SK-N-SH (cell line): ENCODE measurements around the gene PIMREG. TPM values are rescaled to one million over a fixed set of nuclear protein-coding genes. Genes with fewer than 3 reads are reported as not detected.

Experiments
- CTCF ChIA-PET: fragments of 300-600, 350-600 bp; formaldehyde crosslinking; extraction: SDS; loops from one replicate; lab custom pipeline; 2021; lab: Yijun Ruan, JAX
- POLR2A ChIA-PET: fragments of 350-600 bp; sonication (Branson Sonifier 250); formaldehyde crosslinking; extraction: SDS; loops from one replicate; lab custom pipeline; 2020; ENCODE audit warnings: antibody characterized with exemption, inconsistent platforms; lab: Yijun Ruan, JAX
- DNase-seq: peaks from one replicate; pipeline ENCODE4 v3.0.0; 2012
- H2AFZ ChIP-seq: fragments of 200-600 bp; sonication (generic); 2 replicates; pipeline ENCODE4 v1.8.1; 2016; ENCODE audit warnings: antibody characterized with exemption, mild to moderate bottlenecking, low read depth
- H3F3A ChIP-seq: fragments of 200-600 bp; sonication (generic); replicated peaks from 2 replicates; pipeline ENCODE3; 2016; ENCODE audit warnings: antibody characterized with exemption, mild to moderate bottlenecking; ENCODE audit not compliant: insufficient read depth
- H3K27ac ChIP-seq, 2 experiments: fragments of 200-500 bp in 1 of 2; fragments of 200-600 bp in 1 of 2; sonication (Bioruptor generic) in 1 of 2; sonication (generic), shearing (Covaris generic) in 1 of 2; 2 replicates each; pipeline versions ENCODE4 v1.5.1 to v1.6.1; 2014 to 2016; ENCODE audit warnings: low read depth in 2 of 2, inconsistent platforms in 1 of 2, low read length in 1 of 2, mild to moderate bottlenecking in 1 of 2, mixed read lengths in 1 of 2
- H3K27me3 ChIP-seq: fragments of 200-600 bp; sonication (generic), shearing (Covaris generic); 2 replicates; pipeline ENCODE4 v1.6.1; 2016; ENCODE audit warnings: mixed run types; ENCODE audit not compliant: insufficient read depth
- H3K36me3 ChIP-seq, 2 experiments: fragments of 200-500 bp in 1 of 2; fragments of 200-600 bp in 1 of 2; sonication (Bioruptor generic) in 1 of 2; sonication (generic) in 1 of 2; replicated peaks in 1 of 2; 2 replicates each; pipeline versions ENCODE3 to v1.5.1; 2014 to 2016; ENCODE audit warnings: low read length in 1 of 2, mild to moderate bottlenecking in 1 of 2; ENCODE audit not compliant: insufficient read depth in 2 of 2, control insufficient read depth in 1 of 2
- H3K4me1 ChIP-seq, 2 experiments: fragments of 200-500 bp in 1 of 2; fragments of 200-600 bp in 1 of 2; sonication (Bioruptor generic) in 1 of 2; sonication (generic), shearing (Covaris generic) in 1 of 2; 2 replicates each; pipeline versions ENCODE4 v1.5.1 to v1.6.1; 2014 to 2016; ENCODE audit warnings: low read depth in 1 of 2, low read length in 1 of 2, mixed run types in 1 of 2; ENCODE audit not compliant: insufficient read depth in 2 of 2, control insufficient read depth in 1 of 2
- H3K4me2 ChIP-seq: fragments of 200-600 bp; sonication (generic), shearing (Covaris generic); 2 replicates; pipeline ENCODE4 v1.6.1; 2017; ENCODE audit warnings: mixed run types
- H3K4me3 ChIP-seq, 2 experiments: fragments of 200-500 bp in 1 of 2; fragments of 200-600 bp in 1 of 2; sonication (Bioruptor generic) in 1 of 2; sonication (generic), shearing (Covaris generic) in 1 of 2; 2 replicates each; pipeline versions ENCODE4 v1.5.1 to v1.8.1; 2014 to 2016; ENCODE audit warnings: low read depth in 2 of 2, inconsistent platforms in 1 of 2, low read length in 1 of 2, mild to moderate bottlenecking in 1 of 2, mixed read lengths in 1 of 2, moderate library complexity in 1 of 2
- H3K79me2 ChIP-seq: fragments of 200-600 bp; sonication (generic); 2 replicates; pipeline ENCODE4 v1.8.1; 2017; ENCODE audit warnings: mild to moderate bottlenecking; ENCODE audit not compliant: insufficient read depth
- H3K9ac ChIP-seq: fragments of 200-600 bp; sonication (generic); 2 replicates; pipeline ENCODE4 v1.6.1; 2017; ENCODE audit warnings: mixed run types
- H3K9me2 ChIP-seq: fragments of 200-600 bp; sonication (generic); 2 replicates; pipeline ENCODE4 v1.6.1; 2017; ENCODE audit warnings: mixed run types
- H3K9me3 ChIP-seq: fragments of 200-600 bp; sonication (generic); 2 replicates; pipeline ENCODE4 v1.6.1; 2017; ENCODE audit warnings: mixed run types, mild to moderate bottlenecking, moderate library complexity
- H4K20me1 ChIP-seq: fragments of 200-600 bp; sonication (generic); 2 replicates; pipeline ENCODE4 v1.6.1; 2017; ENCODE audit warnings: mild to moderate bottlenecking, mixed run types; ENCODE audit not compliant: insufficient read depth
- CHD2 ChIP-seq: fragments of 150-350 bp; IDR thresholded peaks from 2 replicates; pipeline ENCODE4 v1.6.1; 2018; ENCODE audit warnings: low read length; ENCODE audit not compliant: partially characterized antibody
- ELF1 ChIP-seq: IDR thresholded peaks from 2 replicates; pipeline ENCODE4 v1.4.0; 2012
- EP300 ChIP-seq, 2 experiments: IDR thresholded peaks; 2 replicates each; pipeline versions ENCODE4 v1.4.0 to v1.6.1; 2012; ENCODE audit warnings: borderline replicate concordance in 1 of 2, low read depth in 1 of 2, low read length in 1 of 2
- EZH2phosphoT487 ChIP-seq: fragments of 200-600 bp; sonication (generic); IDR thresholded peaks from 2 replicates; pipeline ENCODE4 v1.6.1; 2017; ENCODE audit warnings: low read depth, mixed run types, mild to moderate bottlenecking, antibody characterized with exemption, moderate library complexity, borderline replicate concordance
- FOSL2 ChIP-seq: IDR thresholded peaks from 2 replicates; pipeline ENCODE4 v1.4.0; 2012; ENCODE audit warnings: low read depth, mild to moderate bottlenecking, moderate library complexity, borderline replicate concordance
- FOXJ3 ChIP-seq: sonication (generic); formaldehyde crosslinking; IDR thresholded peaks from 2 replicates; pipeline ENCODE4 v1.5.1; 2020; ENCODE audit warnings: mild to moderate bottlenecking, missing genetic modification reagents
- FOXM1 ChIP-seq: IDR thresholded peaks from 2 replicates; pipeline ENCODE4 v1.4.0; 2012; ENCODE audit warnings: low read depth, mild to moderate bottlenecking
- JUND ChIP-seq: IDR thresholded peaks from 2 replicates; pipeline ENCODE4 v1.4.0; 2012
- MEF2A ChIP-seq: IDR thresholded peaks from 2 replicates; pipeline ENCODE4 v1.4.0; 2012; ENCODE audit warnings: low read depth, borderline replicate concordance
- POLR2AphosphoS5 ChIP-seq: IDR thresholded peaks from 2 replicates; pipeline ENCODE4 v1.6.1; 2012; ENCODE audit warnings: low read depth, low read length
- RXRA ChIP-seq: IDR thresholded peaks from 2 replicates; pipeline ENCODE4 v1.4.0; 2012; ENCODE audit warnings: low read depth, mild to moderate bottlenecking, borderline replicate concordance
- SIN3A ChIP-seq: IDR thresholded peaks from 2 replicates; pipeline ENCODE4 v1.6.1; 2012; ENCODE audit warnings: low read depth, mild to moderate bottlenecking, low read length, moderate library complexity, borderline replicate concordance
- TEAD4 ChIP-seq: IDR thresholded peaks from 2 replicates; pipeline ENCODE4 v1.4.0; 2012; ENCODE audit warnings: mild to moderate bottlenecking, borderline replicate concordance; ENCODE audit not compliant: insufficient read depth
- USF1 ChIP-seq: IDR thresholded peaks from 2 replicates; pipeline ENCODE4 v1.4.0; 2012; ENCODE audit warnings: low read depth, borderline replicate concordance
- YY1 ChIP-seq: IDR thresholded peaks from 2 replicates; pipeline ENCODE4 v1.4.0; 2012; ENCODE audit warnings: low read depth, mild to moderate bottlenecking
- WGBS: methylation state at CpG from one replicate; pipeline ENCODE4 v1.1.6; 2017; ENCODE audit warnings: low lambda C conversion rate; 5-methylcytosine and 5-hydroxymethylcytosine counted together
- polyA plus RNA-seq, 3 experiments: library from polyadenylated mRNA; depleted of rRNA; stranded (reverse); fragments of >200 nt; gene quantifications; 2 replicates each; pipeline ENCODE4 v1.2.3, GENCODE V29; 2012
- TF ChIP-seq, protein P1 (sequence below): fragments of 150-350 bp; IDR thresholded peaks from 2 replicates; pipeline ENCODE4 v1.6.1; 2016; ENCODE audit warnings: mild to moderate bottlenecking, low read depth, low read length

The PIMREG gene
- polyA plus RNA-seq, 1 of the 3 experiments (the other 2 are of a cell fraction): 19.6 TPM

DNA sequence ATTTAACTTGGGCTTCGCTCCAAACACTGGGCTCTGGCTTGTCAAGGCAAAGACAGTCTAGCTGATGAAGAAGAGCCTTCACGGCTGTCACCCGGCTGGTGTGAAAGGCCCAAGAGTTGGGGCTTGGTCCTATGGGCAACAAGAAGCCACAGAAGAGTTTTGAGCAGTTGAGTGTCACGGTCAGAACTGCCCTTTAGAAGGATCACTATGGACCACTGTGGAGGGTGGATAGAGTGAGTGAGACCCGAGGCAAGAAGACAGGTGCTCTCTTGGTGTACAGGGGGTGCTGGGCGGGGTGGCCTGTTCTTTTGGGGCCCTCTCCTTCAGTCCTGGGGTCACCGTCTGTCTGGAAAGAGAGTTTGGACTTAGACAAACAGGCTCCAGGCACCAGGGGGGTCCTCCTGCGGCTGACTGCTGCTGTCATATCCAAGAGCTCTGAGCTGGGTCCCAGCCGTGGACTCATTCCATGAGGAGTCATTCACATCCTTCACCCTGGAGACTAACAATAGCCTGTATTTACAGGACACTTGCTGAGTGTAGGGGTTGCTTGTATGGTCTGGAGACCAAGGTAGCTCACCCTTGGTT, 2.4 kb downstream of the PIMREG start:
- no peak overlapping the region for H3K4me3 ChIP-seq
- H4K20me1 ChIP-seq: no peaks in the 10 kb centered on the region
- peaks cover 0 to 11% of the 10 kb centered on the region in 2 experiments; a peak in 1 of 4 replicates for H3K4me1 ChIP-seq
- H3K9ac ChIP-seq: no peak overlapping the region
- no peak overlapping the region for H3K4me2 ChIP-seq
- DNase-seq: no peak
- ChIA-PET CTCF (interaction anchor here (1.1 to 2.9 kb wide), 3 partner anchors 10 to 27 kb away, joined by 4 to 13 read pairs (median 13); partner anchors contain the start of gene AIPL1), POLR2A (no interaction called here)
- 88% methylated on average over 7 of the region's 9 CpGs for WGBS
- peaks cover 5% of the 10 kb centered on the region for H3F3A ChIP-seq
- H3K79me2 ChIP-seq: peaks cover 12% of the 10 kb centered on the region; the same call in 1 of the 2 replicates
- no peak overlapping the region for H3K27ac ChIP-seq
- no peaks in the 10 kb centered on the region for H3K9me2 ChIP-seq
- no peaks in the 10 kb centered on the region for H3K27me3 ChIP-seq
- peaks cover 0 to 12% of the 10 kb centered on the region in 2 experiments for H3K36me3 ChIP-seq
- H3K9me3 ChIP-seq: no peaks in the 10 kb centered on the region
- H2AFZ ChIP-seq: no peak overlapping the region
- TF ChIP-seq FOXM1: no peak
- no peak for TF ChIP-seq YY1
- no peak for TF ChIP-seq ELF1
- no peak for TF ChIP-seq FOXJ3 (CRISPR knock-in tag)
- TF ChIP-seq POLR2AphosphoS5: no peak
- TF ChIP-seq CHD2: no peak
- no peak for TF ChIP-seq SIN3A
- TF ChIP-seq, protein P1, sequence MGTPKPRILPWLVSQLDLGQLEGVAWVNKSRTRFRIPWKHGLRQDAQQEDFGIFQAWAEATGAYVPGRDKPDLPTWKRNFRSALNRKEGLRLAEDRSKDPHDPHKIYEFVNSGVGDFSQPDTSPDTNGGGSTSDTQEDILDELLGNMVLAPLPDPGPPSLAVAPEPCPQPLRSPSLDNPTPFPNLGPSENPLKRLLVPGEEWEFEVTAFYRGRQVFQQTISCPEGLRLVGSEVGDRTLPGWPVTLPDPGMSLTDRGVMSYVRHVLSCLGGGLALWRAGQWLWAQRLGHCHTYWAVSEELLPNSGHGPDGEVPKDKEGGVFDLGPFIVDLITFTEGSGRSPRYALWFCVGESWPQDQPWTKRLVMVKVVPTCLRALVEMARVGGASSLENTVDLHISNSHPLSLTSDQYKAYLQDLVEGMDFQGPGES: no peak
- no peak for TF ChIP-seq EZH2phosphoT487
- TF ChIP-seq RXRA: no peak
- TF ChIP-seq USF1: no peak

- Histone ChIP-seq H3K27me3 (no peaks in the 10 kb centered on the region), H3K4me1 (peaks cover 0 to 15% of the 10 kb centered on the region in 2 experiments; a peak in 1 of 4 replicates), H2AFZ (no peak overlapping the region), H3K79me2 (peaks cover 12% of the 10 kb centered on the region; the same call in 1 of the 2 replicates), H3K4me2 (no peak overlapping the region), H3K9me2 (no peaks in the 10 kb centered on the region), H4K20me1 (no peaks in the 10 kb centered on the region), H3K9me3 (no peaks in the 10 kb centered on the region), H3K27ac (no peak overlapping the region)
- CTCF ChIA-PET: interaction anchor here (0.8 to 1.5 kb wide), 3 partner anchors 12 to 25 kb away, joined by 3 read pairs; no protein-coding TSS in a partner anchor
- no peak for DNase-seq
- POLR2A ChIA-PET: no interaction called here
- TF ChIP-seq TEAD4 (no peak), YY1 (no peak), EP300 (IDR thresholded peaks at IDR 0.05; ENCODE audit: borderline replicate concordance in 1 of 2, low read depth in 1 of 2, low read length in 1 of 2) (no peak), FOSL2 (no peak), JUND (no peak), FOXJ3 (CRISPR knock-in tag) (no peak), USF1 (no peak), MEF2A (no peak)
- TF ChIP-seq, protein P1: no peak
- TF ChIP-seq, all 33 proteins: peak for 0
- H3K36me3 ChIP-seq: peaks cover 0 to 12% of the 10 kb centered on the region in 2 experiments
- no peak overlapping the region for H3K4me3 ChIP-seq
- 96% methylated on average over 5 of the region's 6 CpGs for WGBS
- peaks cover 3% of the 10 kb centered on the region for H3F3A ChIP-seq
- H3K9ac ChIP-seq: no peak overlapping the region
Measured at GRCh38 chr17:6448473-6448872, 4.2 kb downstream of the PIMREG start.
